ENCODE measurements around the gene RPS6KL1.

- TF ChIP-seq EZH2 (IDR thresholded peaks at IDR 0.05; ENCODE audit: low read length, unreplicated experiment): no peak
- TF ChIP-seq CTCF (conservative IDR thresholded peaks at IDR 0.05; ENCODE audit: low read depth, low read length): no peak
- no peak for TF ChIP-seq EZH2phosphoT487 (IDR thresholded peaks at IDR 0.05; ENCODE audit: borderline replicate concordance, low read length)
Measured at GRCh38 chr14:74934041-74934440, 11.0 kb upstream of the RPS6KL1 start.
